ENCODE data around the gene PRKCE. TPM values are rescaled to one million over a fixed set of nuclear protein-coding genes. Genes with fewer than 3 reads are reported as not detected.

PRKCE gene
- total RNA-seq, 1 donor from 2014 or later: 20.3 TPM

DNA sequence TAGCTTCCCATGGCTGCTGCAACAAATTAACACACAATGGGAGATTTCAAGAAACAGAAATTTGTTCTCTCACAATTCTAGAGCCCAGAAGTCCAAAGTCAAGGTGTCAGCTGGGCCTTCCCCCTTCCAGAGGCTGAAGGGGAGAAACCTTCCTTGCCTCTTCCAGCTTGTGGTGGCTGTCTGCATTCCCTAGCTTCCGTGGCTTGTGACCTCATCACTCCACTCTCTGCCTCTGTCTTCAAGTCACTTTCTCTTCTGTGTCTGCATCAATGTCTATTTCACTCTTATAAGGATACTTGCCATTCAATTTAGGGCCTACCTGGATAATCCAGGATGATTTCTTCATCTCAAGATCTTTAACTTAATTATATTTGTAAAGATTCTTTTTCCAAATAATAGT is 23.6 kb upstream of the PRKCE start:
- intact Hi-C loops (cut with DNase I): no loop called here

GRCh38 chr2:45629971-45630370 is 21.5 kb upstream of the PRKCE start:
- intact Hi-C loops (cut with DNase I): no loop called here
- DNase-seq (ENCODE audit: low spot score): no peak

More for the DNA sequence above, 23.6 kb upstream of the PRKCE start:
- no peak for DNase-seq (ENCODE audit: low spot score)

GRCh38 chr2:45631319-45631718 is 20.2 kb upstream of the PRKCE start:
- intact Hi-C loops (cut with DNase I): no loop called here
- DNase-seq (ENCODE audit: low spot score): no peak

- no peak for DNase-seq (ENCODE audit: low spot score)
- intact Hi-C loops (cut with DNase I): no loop called here
Measured at GRCh38 chr2:45631955-45632354, 19.5 kb upstream of the PRKCE start.

DNA sequence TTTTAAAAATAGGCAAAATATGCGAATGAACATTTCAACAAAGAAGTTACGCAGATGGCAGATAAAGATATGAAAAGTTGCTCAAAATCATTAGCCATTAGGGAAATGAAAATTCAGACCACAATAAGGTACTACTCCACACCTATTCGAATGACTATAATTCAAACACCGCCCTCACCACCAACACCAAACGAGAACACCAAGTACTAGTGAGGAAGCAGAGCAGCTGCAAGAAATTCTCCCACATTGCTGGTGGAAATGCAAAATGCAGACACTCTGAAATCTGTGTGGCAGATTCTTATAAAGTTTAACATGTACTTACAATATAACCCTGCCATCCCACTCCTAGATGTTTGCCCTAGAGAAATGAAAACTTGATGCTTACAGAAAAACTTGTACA is 17.3 kb upstream of the PRKCE start:
- intact Hi-C loops (cut with DNase I): no loop called here
- DNase-seq (ENCODE audit: low spot score): no peak

- intact Hi-C loops (cut with DNase I): no loop called here
- no peak for DNase-seq (ENCODE audit: low spot score)
Measured at GRCh38 chr2:45636008-45636407, 15.5 kb upstream of the PRKCE start.

GRCh38 chr2:45637440-45637839 is 14.0 kb upstream of the PRKCE start:
- no peak for DNase-seq (ENCODE audit: low spot score)
- intact Hi-C loops (cut with DNase I): no loop called here

DNA sequence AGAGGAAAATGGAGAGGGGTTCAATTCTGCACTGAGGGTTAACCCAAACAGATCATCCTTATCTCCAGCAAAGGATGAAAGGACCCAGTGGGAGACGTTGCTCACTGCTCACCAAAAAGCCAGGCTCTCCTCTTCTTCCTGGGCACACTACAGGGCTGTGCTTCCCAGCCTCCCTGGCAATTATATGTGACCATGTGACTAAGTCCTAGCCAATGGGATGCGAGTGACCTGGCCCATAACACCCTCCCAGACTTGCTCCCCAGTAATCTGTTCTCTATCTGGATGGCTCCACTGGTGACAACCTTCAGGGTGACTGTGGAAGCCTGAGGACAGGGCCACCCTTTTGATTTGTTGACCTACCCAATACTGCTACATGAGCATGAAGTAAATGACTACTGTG is 10.9 kb upstream of the PRKCE start:
- intact Hi-C loops (cut with DNase I): no loop called here
- no peak for DNase-seq (ENCODE audit: low spot score)

DNA sequence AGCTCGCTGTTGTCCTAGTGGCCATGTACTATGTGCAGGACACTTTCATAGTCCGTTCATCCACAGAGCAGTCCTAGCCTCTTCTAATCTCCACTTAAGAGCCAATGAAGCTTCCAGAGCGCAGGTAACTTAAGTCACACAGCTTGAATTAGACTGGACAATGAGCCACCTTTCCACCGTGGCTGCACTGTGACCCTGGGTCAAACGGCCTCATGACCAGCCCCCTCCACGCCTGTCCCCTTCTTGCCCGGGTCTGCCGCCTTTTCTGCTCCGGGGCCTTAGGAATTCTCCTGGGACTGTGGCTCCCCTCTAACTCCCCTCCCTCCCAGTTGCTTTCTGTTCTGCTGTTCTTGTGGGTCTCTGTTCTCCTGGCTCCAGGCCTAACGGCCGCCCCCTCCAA is 8.4 kb upstream of the PRKCE start:
- intact Hi-C loops (cut with DNase I): loop anchor here (1.0 kb wide), 2 partner anchors 135 to 293 kb away; no protein-coding TSS in a partner anchor
- DNase-seq (ENCODE audit: low spot score): no peak

- peak; percentile 87 for DNase-seq (ENCODE audit: low spot score)
- intact Hi-C loops (cut with DNase I): loop anchor here (1.0 kb wide), 2 partner anchors 134 to 292 kb away; no protein-coding TSS in a partner anchor
Measured at GRCh38 chr2:45643543-45644542, 7.6 kb upstream of the PRKCE start.

DNA sequence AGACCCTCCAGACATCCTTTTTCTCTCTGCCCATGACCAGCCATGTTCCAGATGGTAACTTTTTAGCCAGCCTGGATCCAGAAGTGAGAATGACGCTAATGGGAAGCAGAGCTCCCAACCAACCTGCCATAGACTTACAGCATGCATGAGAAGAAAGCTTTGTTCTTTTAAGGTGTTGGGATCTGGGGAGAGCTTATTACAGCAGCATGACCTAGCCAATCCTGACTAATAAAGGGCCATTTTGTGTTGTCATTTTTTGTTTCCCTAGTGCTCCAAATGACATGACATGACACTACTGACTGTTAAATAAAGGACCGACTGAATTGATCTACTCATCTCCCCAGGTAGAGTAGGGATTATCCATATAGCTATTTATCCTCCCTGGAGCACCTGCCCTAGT is 5.2 kb upstream of the PRKCE start:
- DNase-seq (ENCODE audit: low spot score): no peak
- intact Hi-C loops (cut with DNase I): no loop called here

DNA sequence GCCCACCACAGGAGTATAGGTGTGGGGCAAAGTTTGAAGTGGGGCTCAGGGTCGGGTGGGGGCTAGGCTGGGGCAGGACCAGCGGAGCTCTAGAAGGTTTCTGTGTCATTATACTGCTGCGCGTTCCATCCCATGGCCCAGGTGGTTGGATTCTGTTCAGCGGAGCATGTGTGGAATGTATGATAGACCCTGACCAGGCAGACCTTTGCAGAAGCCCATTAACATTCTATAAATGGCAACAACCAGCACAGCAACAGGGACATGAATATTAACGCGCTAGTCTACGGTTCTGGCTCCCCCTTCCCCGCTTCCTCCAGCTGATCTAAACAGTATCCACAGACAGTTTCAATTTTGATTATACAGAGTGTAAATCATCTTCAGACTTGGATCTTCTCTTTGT is 4.1 kb upstream of the PRKCE start:
- intact Hi-C loops (cut with DNase I): no loop called here
- no peak for DNase-seq (ENCODE audit: low spot score)

GRCh38 chr2:45647986-45648520 is 3.4 kb upstream of the PRKCE start:
- intact Hi-C loops (cut with DNase I): no loop called here
- DNase-seq (ENCODE audit: low spot score): no peak

DNA sequence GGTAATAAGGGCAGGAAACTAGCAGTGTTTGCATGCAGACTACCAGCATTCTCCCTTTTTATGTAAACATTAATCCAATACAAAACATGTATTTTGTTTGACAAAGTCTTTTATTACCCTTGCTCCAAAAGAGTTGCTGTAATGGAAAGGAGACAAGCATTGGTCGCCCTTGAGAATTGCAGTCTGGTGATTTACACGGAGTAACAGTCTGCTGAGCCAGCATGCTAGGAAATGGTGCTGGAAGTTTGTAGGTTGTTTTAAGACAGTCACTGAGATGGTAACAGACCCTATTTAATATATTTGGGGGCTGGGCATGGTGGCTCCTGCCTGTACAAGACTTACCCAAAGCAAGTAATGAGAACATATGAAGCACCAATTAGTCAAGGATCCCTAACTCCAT is 2.8 kb upstream of the PRKCE start:
- DNase-seq (ENCODE audit: low spot score): no peak
- intact Hi-C loops (cut with DNase I): no loop called here

DNA sequence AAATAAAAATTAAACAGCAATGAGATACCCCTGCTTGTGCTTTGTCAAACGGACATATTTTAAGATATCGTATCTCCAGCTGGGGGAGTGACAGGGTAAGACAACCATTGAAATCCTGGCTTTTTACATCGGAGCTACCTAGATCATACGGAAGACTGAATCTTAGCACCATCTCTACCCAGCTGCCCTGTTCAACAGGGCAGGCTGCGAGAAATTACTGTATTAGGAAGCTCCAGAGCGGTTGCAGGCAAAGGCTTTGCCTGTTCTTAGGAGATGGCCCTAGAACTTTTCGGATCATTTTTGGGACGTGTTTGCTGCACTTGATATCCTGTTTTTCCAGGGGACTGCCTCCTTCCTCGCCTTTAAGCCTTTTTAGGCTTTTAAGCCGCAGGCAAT is 2.0 kb upstream of the PRKCE start:
- intact Hi-C loops (cut with DNase I): no loop called here
- no peak for DNase-seq (ENCODE audit: low spot score)

DNA sequence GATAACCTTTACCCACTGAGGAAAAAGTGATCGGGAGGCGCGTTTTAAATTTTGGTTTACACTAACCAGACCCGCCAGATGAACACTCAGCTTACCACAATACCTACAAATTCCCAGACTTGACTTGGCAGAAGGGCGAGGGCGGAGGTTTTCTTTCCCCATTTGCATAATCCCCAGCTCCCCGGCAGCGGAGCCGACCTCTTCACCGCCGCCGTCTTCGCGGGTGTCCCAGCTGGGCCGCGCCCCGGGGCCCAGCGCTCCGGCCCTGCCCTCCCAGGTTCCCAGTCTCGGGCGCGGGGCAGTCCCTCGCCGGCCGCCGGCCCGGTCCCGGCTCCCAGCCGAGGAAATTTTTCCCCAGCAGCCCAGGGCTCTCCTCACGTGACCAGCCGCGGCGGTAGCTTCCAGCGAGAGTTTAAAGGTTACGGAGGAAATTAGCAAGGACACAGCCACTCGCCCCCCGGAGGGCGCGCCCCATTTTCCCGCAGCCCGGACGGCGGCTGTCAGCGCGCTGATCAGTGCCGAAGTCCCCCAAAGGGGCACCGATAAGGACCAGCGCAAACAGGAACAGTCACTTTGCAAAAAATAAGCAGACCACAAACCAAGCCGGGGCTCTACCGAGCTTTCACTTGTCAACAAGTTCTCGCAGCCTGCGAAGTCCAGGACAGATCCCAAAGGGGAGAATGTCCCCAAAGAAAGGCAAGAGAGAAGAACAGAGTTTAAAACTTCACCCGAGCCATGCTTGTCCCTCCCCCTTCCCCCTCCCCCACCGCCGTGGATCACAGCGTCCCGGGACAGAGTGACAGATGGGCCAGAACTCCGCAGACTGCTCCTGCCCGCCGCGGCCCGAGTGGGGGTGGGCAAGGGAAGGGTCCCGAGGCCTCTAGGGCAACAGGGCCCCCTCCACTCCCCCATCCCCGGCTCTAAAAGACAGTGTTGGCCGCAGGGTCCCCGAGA is 1.3 kb upstream of the PRKCE start:
- DNase-seq (ENCODE audit: low spot score): peak; percentile 90
- intact Hi-C loops (cut with DNase I): loop anchor here (2.0 kb wide), 1 partner anchor 129 kb away; no protein-coding TSS in a partner anchor

GRCh38 chr2:45650851-45651414 is 542 bp upstream of the PRKCE start:
- intact Hi-C loops (cut with DNase I): loop anchor here (2.0 kb wide), 1 partner anchor 128 kb away; no protein-coding TSS in a partner anchor
- DNase-seq (ENCODE audit: low spot score): peak; percentile 96

GRCh38 chr2:45652090-45653031 is 886 bp downstream of the PRKCE start:
- DNase-seq (ENCODE audit: low spot score): no peak
- intact Hi-C loops (cut with DNase I): no loop called here
